Muscle of leg (tissue), 9 donors: ENCODE results near the gene MID1IP1. TPM values are rescaled to one million over a fixed set of nuclear protein-coding genes. Genes with fewer than 3 reads are reported as not detected.

Experiments used
- polyA plus RNA-seq, 8 donors: library from polyadenylated mRNA; unstranded; fragments of 120-200 nt; gene quantifications; one replicate each; pipeline versions ENCODE4 v1.2.1 to v1.2.3, GENCODE V29; 2013; ENCODE audit warnings: inconsistent platforms in 1 of 8, low replicate concordance in 1 of 8; ENCODE audit not compliant: insufficient read length in 8 of 8, insufficient read depth in 1 of 8
- total RNA-seq: library from RNA; stranded (reverse); fragments of 120-200 nt; gene quantifications from one replicate; pipeline ENCODE4 v1.2.4, GENCODE V29; 2013

Gene MID1IP1
- total and polyA plus RNA-seq, 9 donors = 9.7 to 18.0 (median 14.5) TPM

Other genes starting within 250 kb of the MID1IP1 start
- gene TSPAN7, start 239.9 kb upstream of the MID1IP1 start, total RNA-seq = 70.0 TPM
- 100 to 1,000 TPM in 6 of 8 donors, 10 to 100 TPM in 2; 94.3 to 132 (median 107) TPM for gene TSPAN7, start 239.9 kb upstream of the MID1IP1 start, polyA plus RNA-seq